IMR-90 (cell line): ENCODE measurements around the gene BMERB1. TPM values are rescaled to one million over a fixed set of nuclear protein-coding genes. Genes with fewer than 3 reads are reported as not detected.
"Not testable (repeated sequence)": the region's sequence is repeated elsewhere in the genome, so short reads cannot be mapped to it uniquely, and the experiment has no call there.

ENCODE experiments used
- ATAC-seq: fragments of 200-7000 bp; cut with Tn5 transposase; 2 replicates; pipeline ENCODE4 v1.9.1; 2020; ENCODE audit warnings: low read depth, mild to moderate bottlenecking, moderate library complexity
- BruUV-seq: library from RNA; stranded (reverse); fragments of 400-500 nt; replicated peaks from 2 replicates; lab custom pipeline; 2021; lab: Mats Ljungman, UMichigan
- CTCF ChIA-PET: fragments of 300-600 bp; formaldehyde crosslinking; extraction: SDS; loops from one replicate; lab custom pipeline; 2021; ENCODE audit warnings: antibody characterized with exemption; lab: Yijun Ruan, JAX
- POLR2A ChIA-PET: fragments of 300-600 bp; sonication (Branson Sonifier 250); formaldehyde crosslinking; loops from one replicate; lab custom pipeline; 2022; ENCODE audit warnings: antibody characterized with exemption; ENCODE audit not compliant: unreplicated experiment; lab: Charles Lee
- DNase-seq: peaks from one replicate; pipeline ENCODE4 v3.0.0; 2013
- H2AFZ ChIP-seq: replicated peaks from 2 replicates; pipeline ENCODE3; 2013; ENCODE audit warnings: low read length, mild to moderate bottlenecking; ENCODE audit not compliant: poor library complexity
- H2AK5ac ChIP-seq: 2 replicates; pipeline ENCODE4 v1.6.1; 2013; ENCODE audit warnings: low read depth, low read length, inconsistent platforms
- H2AK9ac ChIP-seq: replicated peaks from 2 replicates; pipeline ENCODE3; 2013; ENCODE audit warnings: mild to moderate bottlenecking, low read depth, low read length, moderate library complexity; ENCODE audit not compliant: poor library complexity
- H2BK120ac ChIP-seq: 2 replicates; pipeline ENCODE4 v1.6.1; 2013; ENCODE audit warnings: low read depth, low read length, inconsistent platforms
- H2BK15ac ChIP-seq: 3 replicates; pipeline ENCODE4 v1.6.1; 2013; ENCODE audit warnings: low read depth, low read length, inconsistent platforms
- H2BK20ac ChIP-seq: 2 replicates; pipeline ENCODE4 v1.6.1; 2013; ENCODE audit warnings: low read depth, mild to moderate bottlenecking, inconsistent platforms, low read length, moderate library complexity
- H2BK5ac ChIP-seq: 2 replicates; pipeline ENCODE4 v1.6.1; 2013; ENCODE audit warnings: mild to moderate bottlenecking, low read depth, low read length, inconsistent platforms; ENCODE audit not compliant: poor library complexity, severe bottlenecking
- H3K14ac ChIP-seq: replicated peaks from 2 replicates; pipeline ENCODE4 v1.6.1; 2013; ENCODE audit warnings: low read depth, low read length, inconsistent platforms
- H3K18ac ChIP-seq: 2 replicates; pipeline ENCODE4 v1.6.1; 2013; ENCODE audit warnings: low read depth, low read length, control low read depth
- H3K23ac ChIP-seq: 2 replicates; pipeline ENCODE4 v1.6.1; 2013; ENCODE audit warnings: low read depth, low read length, inconsistent platforms
- H3K27ac ChIP-seq: 2 replicates; pipeline ENCODE4 v1.5.1; 2013; ENCODE audit warnings: mild to moderate bottlenecking, control low read depth, low read length; ENCODE audit not compliant: insufficient read depth
- H3K27me3 ChIP-seq: 2 replicates; pipeline ENCODE4 v1.6.1; 2013; ENCODE audit warnings: low read length; ENCODE audit not compliant: control insufficient read depth, insufficient read depth
- H3K36me3 ChIP-seq: 2 replicates; pipeline ENCODE4 v1.6.1; 2013; ENCODE audit warnings: low read length, mixed read lengths; ENCODE audit not compliant: control insufficient read depth, insufficient read depth
- H3K4ac ChIP-seq: 2 replicates; pipeline ENCODE4 v1.6.1; 2013; ENCODE audit warnings: low read depth, low read length, inconsistent platforms
- H3K4me1 ChIP-seq: 2 replicates; pipeline ENCODE4 v1.6.1; 2013; ENCODE audit warnings: low read length, mixed read lengths; ENCODE audit not compliant: control insufficient read depth, insufficient read depth
- H3K4me2 ChIP-seq: 2 replicates; pipeline ENCODE4 v1.6.1; 2013; ENCODE audit warnings: low read depth, mild to moderate bottlenecking, control low read depth, low read length, moderate library complexity
- H3K4me3 ChIP-seq: 2 replicates; pipeline ENCODE4 v1.5.1; 2013; ENCODE audit warnings: low read depth, mild to moderate bottlenecking, control low read depth, low read length, moderate library complexity; ENCODE audit not compliant: insufficient read depth
- H3K56ac ChIP-seq: 2 replicates; pipeline ENCODE4 v1.6.1; 2013; ENCODE audit warnings: low read length, inconsistent platforms; ENCODE audit not compliant: insufficient read depth; ENCODE audit errors: extremely low read depth
- H3K79me1 ChIP-seq, 2 experiments: 2 replicates each; pipeline ENCODE4 v1.6.1; 2013; ENCODE audit warnings: low read length in 2 of 2, inconsistent platforms in 1 of 2, low read depth in 1 of 2
- H3K9ac ChIP-seq: 2 replicates; pipeline ENCODE4 v1.6.1; 2013; ENCODE audit warnings: low read depth, low read length, control low read depth
- H3K9me1 ChIP-seq: 2 replicates; pipeline ENCODE4 v1.6.1; 2013; ENCODE audit warnings: low read length, inconsistent platforms; ENCODE audit not compliant: insufficient read depth
- H3K9me3 ChIP-seq: 2 replicates; pipeline ENCODE4 v1.6.1; 2013; ENCODE audit warnings: low read length; ENCODE audit not compliant: control insufficient read depth, insufficient read depth
- H4K20me1 ChIP-seq: 2 replicates; pipeline ENCODE4 v1.6.1; 2013; ENCODE audit warnings: low read length, inconsistent platforms; ENCODE audit not compliant: insufficient read depth
- H4K5ac ChIP-seq: 2 replicates; pipeline ENCODE4 v1.6.1; 2013; ENCODE audit warnings: mild to moderate bottlenecking, low read depth, low read length, control low read depth
- H4K8ac ChIP-seq, 2 experiments: 2 replicates each; pipeline ENCODE4 v1.6.1; 2013; ENCODE audit warnings: low read depth in 2 of 2, low read length in 2 of 2, control low read depth in 1 of 2, inconsistent platforms in 1 of 2
- H4K91ac ChIP-seq: 2 replicates; pipeline ENCODE4 v1.6.1; 2013; ENCODE audit warnings: low read depth, low read length, inconsistent platforms; ENCODE audit not compliant: insufficient read depth
- CEBPB ChIP-seq: IDR thresholded peaks from 2 replicates; pipeline ENCODE4 v1.6.1; 2012; ENCODE audit warnings: low read depth, low read length, improper control_type of control experiment
- CTCF ChIP-seq: conservative IDR thresholded peaks from 2 replicates; pipeline ENCODE4 v1.5.1; 2012; ENCODE audit warnings: mild to moderate bottlenecking, low read depth, low read length, improper control_type of control experiment
- ELK1 ChIP-seq: fragments of 150-350 bp; IDR thresholded peaks from 2 replicates; pipeline ENCODE4 v1.6.1; 2016; ENCODE audit warnings: low read depth, mild to moderate bottlenecking, low read length, moderate library complexity, borderline replicate concordance
- MAFK ChIP-seq: IDR thresholded peaks from 2 replicates; pipeline ENCODE4 v1.6.1; 2012; ENCODE audit warnings: low read depth, low read length, improper control_type of control experiment
- MAZ ChIP-seq: IDR thresholded peaks from 2 replicates; pipeline ENCODE4 v1.6.1; 2012; ENCODE audit warnings: low read depth, mild to moderate bottlenecking, low read length, improper control_type of control experiment, moderate library complexity, borderline replicate concordance
- RAD21 ChIP-seq: IDR thresholded peaks from 2 replicates; pipeline ENCODE4 v1.6.1; 2012; ENCODE audit warnings: low read length, improper control_type of control experiment
- WGBS, 2 experiments: methylation state at CpG; one replicate each; pipeline versions ENCODE4 v1.1.5 to v1.1.7; 2013; ENCODE audit warnings: missing lambda C conversion rate in 2 of 2; ENCODE audit not compliant: insufficient read length in 1 of 2; ENCODE audit errors: extremely low coverage in 2 of 2; 5-methylcytosine and 5-hydroxymethylcytosine counted together
- dilution Hi-C: fragments of 300-500 bp; cut with HindIII; formaldehyde crosslinking; loops from one replicate; pipeline ENCODE4 v1.14.3; 2018; ENCODE audit warnings: low sequenced_read_pairs; ENCODE audit not compliant: unreplicated experiment
- in situ Hi-C: fragments of 300-500 bp; cut with MboI; formaldehyde crosslinking; loops from 3 replicates; pipeline ENCODE4 v1.14.3; 2019; ENCODE audit warnings: low sequenced_read_pairs, inconsistent platforms, mixed read lengths
- intact Hi-C: fragments of 100-400 bp; cut with micrococcal nuclease; formaldehyde crosslinking; loops from 2 replicates; pipeline ENCODE4 v1.10.0; 2022
- polyA plus RNA-seq, 3 experiments: library from polyadenylated mRNA; depleted of rRNA; stranded (reverse); fragments of >200 nt; gene quantifications; 2 replicates each; pipeline ENCODE4 v1.2.3, GENCODE V29; 2012; ENCODE audit warnings: low replicate concordance in 1 of 3
- total RNA-seq: library from RNA; depleted of rRNA; stranded (reverse); fragments of >200 nt; gene quantifications from 2 replicates; pipeline ENCODE4 v1.2.3, GENCODE V29; 2012

Gene BMERB1
- total and polyA plus RNA-seq, 2 of the 4 experiments (the other 2 are of a cell fraction) = 22.6 to 32.9 TPM

- H4K8ac ChIP-seq = no peak overlapping the region
- no peak overlapping the region for H3K14ac ChIP-seq
- DNase-seq (no peak), ATAC-seq (no peak)
- H3K4me3 ChIP-seq = no peak overlapping the region
- no peak overlapping the region for H2AK9ac ChIP-seq
- H2BK20ac ChIP-seq = no peak overlapping the region
- H3K56ac ChIP-seq = no peak overlapping the region
- no peak overlapping the region for H2AFZ ChIP-seq
- no CpG with 5 or more reads among the region's 3 CpGs for WGBS, 2 experiments
- H3K27ac ChIP-seq = no peak overlapping the region
- no peak overlapping the region for H2AK5ac ChIP-seq
- H2BK120ac ChIP-seq = no peak overlapping the region
- intact Hi-C loops = no loop called here
- H3K4me2 ChIP-seq = no peak overlapping the region
- in situ Hi-C loops = no loop called here
- TF ChIP-seq RAD21 = no peak
- TF ChIP-seq CEBPB = no peak
- TF ChIP-seq MAFK = no peak
- no peak for TF ChIP-seq ELK1
- TF ChIP-seq CTCF = no peak
- TF ChIP-seq MAZ = no peak
- H3K18ac ChIP-seq = no peak overlapping the region
- H3K23ac ChIP-seq = no peak overlapping the region
- no peaks in the 10 kb centered on the region for H3K36me3 ChIP-seq
- H3K9me1 ChIP-seq = no peaks in the 10 kb centered on the region
- H4K20me1 ChIP-seq = no peaks in the 10 kb centered on the region
- dilution Hi-C loops = no loop called here
- H4K5ac ChIP-seq = no peak overlapping the region
- H4K91ac ChIP-seq = no peak overlapping the region
- no peaks in the 10 kb centered on the region for H3K79me1 ChIP-seq
- no TSS peak for BruUV-seq
- H3K27me3 ChIP-seq = peaks cover 12% of the 10 kb centered on the region
- no peaks in the 10 kb centered on the region for H3K9me3 ChIP-seq
- POLR2A ChIA-PET = no interaction called here
- H2BK15ac ChIP-seq = no peak overlapping the region
- H3K4ac ChIP-seq = no peak overlapping the region
- H3K4me1 ChIP-seq = no peaks in the 10 kb centered on the region
- no peak overlapping the region for H2BK5ac ChIP-seq
- H3K9ac ChIP-seq = no peak overlapping the region
- CTCF ChIA-PET = no interaction called here
These were observed 35.1 kb upstream of the BMERB1 start for GRCh38 chr16:15399317-15399716.

- in situ Hi-C loops, H3K18ac ChIP-seq, H3K56ac ChIP-seq, H4K8ac ChIP-seq, H2AK5ac ChIP-seq, H3K79me1 ChIP-seq, H2AFZ ChIP-seq, H3K23ac ChIP-seq, H3K9me3 ChIP-seq, H3K14ac ChIP-seq, H3K36me3 ChIP-seq, H2BK20ac ChIP-seq, H3K27ac ChIP-seq, H3K9me1 ChIP-seq, H3K4me1 ChIP-seq, CTCF ChIA-PET, H3K9ac ChIP-seq, H4K91ac ChIP-seq, H2AK9ac ChIP-seq, DNase-seq, H2BK15ac ChIP-seq, H2BK5ac ChIP-seq, BruUV-seq, H3K4me2 ChIP-seq, H4K20me1 ChIP-seq, intact Hi-C loops, H2BK120ac ChIP-seq, H3K4ac ChIP-seq, H4K5ac ChIP-seq, H3K4me3 ChIP-seq, dilution Hi-C loops, POLR2A ChIA-PET, ATAC-seq: not testable (repeated sequence)
- peaks cover 12% of the 10 kb centered on the region for H3K27me3 ChIP-seq
- WGBS, 2 experiments = no CpG with 5 or more reads among the region's 6 CpGs
These were observed 34.1 kb upstream of the BMERB1 start for GRCh38 chr16:15400314-15400713.
